AG10803 (cell line): ENCODE measurements around the gene LHX5.

ENCODE experiments used
- DNase-seq: peaks from one replicate; pipeline ENCODE4 v3.0.0; 2010; ENCODE audit warnings: low read depth
- H3K4me3 ChIP-seq: 2 replicates; pipeline ENCODE4 v1.5.1; 2011; ENCODE audit warnings: mild to moderate bottlenecking, low read length, control low read depth
- CTCF ChIP-seq: conservative IDR thresholded peaks from 2 replicates; pipeline ENCODE4 v1.5.1; 2011; ENCODE audit warnings: mild to moderate bottlenecking, low read length, control low read depth, inconsistent platforms

Gene LHX5

GRCh38 chr12:113457185-113457584 is 14.5 kb downstream of the LHX5 start:
- no peak for DNase-seq
- no peak for TF ChIP-seq CTCF
- no peak overlapping the region for H3K4me3 ChIP-seq

GRCh38 chr12:113456761-113457160 is 14.9 kb downstream of the LHX5 start:
- H3K4me3 ChIP-seq = no peak overlapping the region
- TF ChIP-seq CTCF = no peak
- DNase-seq = no peak

- no peak overlapping the region for H3K4me3 ChIP-seq
- DNase-seq = no peak
- TF ChIP-seq CTCF = no peak
These were observed 15.5 kb downstream of the LHX5 start for GRCh38 chr12:113456199-113456598.

- no peak overlapping the region for H3K4me3 ChIP-seq
- TF ChIP-seq CTCF = no peak
- DNase-seq = no peak
These were observed 18.3 kb downstream of the LHX5 start for GRCh38 chr12:113453330-113453729.

GRCh38 chr12:113452458-113452857 is 19.2 kb downstream of the LHX5 start:
- TF ChIP-seq CTCF = no peak
- DNase-seq = no peak
- H3K4me3 ChIP-seq = no peak overlapping the region

- H3K4me3 ChIP-seq = no peak overlapping the region
- DNase-seq = no peak
- no peak for TF ChIP-seq CTCF
These were observed 21.8 kb downstream of the LHX5 start for GRCh38 chr12:113449839-113450238.

GRCh38 chr12:113449299-113449698 is 22.4 kb downstream of the LHX5 start:
- DNase-seq = no peak
- no peak overlapping the region for H3K4me3 ChIP-seq
- no peak for TF ChIP-seq CTCF
